Thymus (tissue), 11 donors: ENCODE results near the gene TTPAL. TPM values are rescaled to one million over a fixed set of nuclear protein-coding genes. Genes with fewer than 3 reads are reported as not detected.

ENCODE experiments used
- DNase-seq, 9 donors: peaks; one replicate each; pipeline ENCODE4 v3.0.0-alpha.2; 2013; ENCODE audit warnings: low spot score in 9 of 9, low read depth in 6 of 9, missing footprints in 1 of 9
- H3K27ac ChIP-seq, 2 donors: one replicate each; pipeline ENCODE4 v1.5.1; 2013; ENCODE audit warnings: control low read depth in 1 of 2, low read depth in 1 of 2, low read length in 1 of 2, mild to moderate bottlenecking in 1 of 2, moderate library complexity in 1 of 2
- H3K27me3 ChIP-seq, 2 donors: one replicate each; pipeline ENCODE4 v1.5.1; 2013; ENCODE audit warnings: low read length in 1 of 2; ENCODE audit not compliant: control insufficient read depth in 2 of 2, insufficient read depth in 1 of 2
- H3K36me3 ChIP-seq, 2 donors: one replicate each; pipeline ENCODE4 v1.5.1; 2013; ENCODE audit warnings: low read length in 1 of 2, mild to moderate bottlenecking in 1 of 2, moderate library complexity in 1 of 2; ENCODE audit not compliant: control insufficient read depth in 2 of 2, insufficient read depth in 2 of 2
- H3K4me1 ChIP-seq, 2 donors: one replicate each; pipeline ENCODE4 v1.5.1; 2013; ENCODE audit warnings: low read length in 2 of 2; ENCODE audit not compliant: control insufficient read depth in 2 of 2, insufficient read depth in 2 of 2
- H3K4me3 ChIP-seq, 2 donors: one replicate each; pipeline ENCODE4 v1.5.1; 2013; ENCODE audit warnings: low read length in 2 of 2, control low read depth in 1 of 2, mild to moderate bottlenecking in 1 of 2
- H3K9me3 ChIP-seq, 2 donors: one replicate each; pipeline ENCODE4 v1.5.1; 2013; ENCODE audit warnings: low read length in 1 of 2, mild to moderate bottlenecking in 1 of 2; ENCODE audit not compliant: control insufficient read depth in 2 of 2, insufficient read depth in 1 of 2
- WGBS: extraction: QIAGEN DNeasy Blood & Tissue Kit; methylation state at CpG from one replicate; pipeline ENCODE4 v1.1.7; 2013; 5-methylcytosine and 5-hydroxymethylcytosine counted together
- polyA plus RNA-seq: library from polyadenylated mRNA; stranded (reverse); fragments of 200-250 nt; gene quantifications from one replicate; pipeline ENCODE4 v1.2.3, GENCODE V29; 2013
- total RNA-seq: library from RNA; stranded (reverse); fragments of 120-200 nt; gene quantifications from one replicate; pipeline ENCODE4 v1.2.4, GENCODE V29; 2013
- donor health status: healthy.

TTPAL gene
- total and polyA plus RNA-seq, 2 donors: 4.1 to 8.7 TPM

- peaks cover 70 to 86% of the 10 kb centered on the region in 2 donors for H3K36me3 ChIP-seq
- no peak for DNase-seq
- H3K4me1 ChIP-seq: no peaks in the 10 kb centered on the region
- no peak overlapping the region for H3K4me3 ChIP-seq
- WGBS: 98% methylated on average over 3 of the region's 3 CpGs
- no peaks in the 10 kb centered on the region for H3K9me3 ChIP-seq
- no peaks in the 10 kb centered on the region for H3K27me3 ChIP-seq
- no peak overlapping the region for H3K27ac ChIP-seq
Measured at GRCh38 chr20:44500221-44500620, 24.5 kb downstream of the TTPAL start.

GRCh38 chr20:44501448-44501847 lies 25.8 kb downstream of the TTPAL start:
- 97% methylated on average over 5 of the region's 5 CpGs for WGBS
- H3K4me1 ChIP-seq: no peaks in the 10 kb centered on the region
- H3K9me3 ChIP-seq: no peaks in the 10 kb centered on the region
- H3K4me3 ChIP-seq: no peak overlapping the region
- no peak overlapping the region for H3K27ac ChIP-seq
- H3K27me3 ChIP-seq: no peaks in the 10 kb centered on the region
- no peak for DNase-seq
- peaks cover 69 to 82% of the 10 kb centered on the region in 2 donors for H3K36me3 ChIP-seq

DNA sequence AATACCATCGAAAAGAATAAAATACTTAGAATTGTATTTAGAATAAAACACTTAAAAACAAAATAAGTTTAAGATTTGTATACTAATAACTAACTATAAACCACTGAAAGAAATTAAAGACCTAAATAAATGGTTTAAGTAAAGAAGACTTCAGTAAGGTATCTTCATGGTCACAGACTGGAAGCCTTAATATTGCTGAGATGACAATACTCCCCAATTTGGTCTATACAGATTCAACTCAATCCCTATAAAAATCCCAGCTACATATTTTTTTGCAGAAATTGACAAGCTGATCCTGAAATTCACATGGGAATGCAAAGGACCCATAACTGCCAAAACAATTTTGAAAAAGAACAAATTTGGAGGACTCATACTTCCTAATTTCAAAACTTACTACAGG lies 27.3 kb downstream of the TTPAL start:
- no peaks in the 10 kb centered on the region for H3K27me3 ChIP-seq
- no peak overlapping the region for H3K4me3 ChIP-seq
- WGBS: 96% methylated on average over 1 of the region's 1 CpG
- H3K27ac ChIP-seq: no peak overlapping the region
- no peak for DNase-seq
- H3K9me3 ChIP-seq: no peaks in the 10 kb centered on the region
- H3K4me1 ChIP-seq: no peaks in the 10 kb centered on the region
- H3K36me3 ChIP-seq: peaks cover 65 to 80% of the 10 kb centered on the region in 2 donors

DNA sequence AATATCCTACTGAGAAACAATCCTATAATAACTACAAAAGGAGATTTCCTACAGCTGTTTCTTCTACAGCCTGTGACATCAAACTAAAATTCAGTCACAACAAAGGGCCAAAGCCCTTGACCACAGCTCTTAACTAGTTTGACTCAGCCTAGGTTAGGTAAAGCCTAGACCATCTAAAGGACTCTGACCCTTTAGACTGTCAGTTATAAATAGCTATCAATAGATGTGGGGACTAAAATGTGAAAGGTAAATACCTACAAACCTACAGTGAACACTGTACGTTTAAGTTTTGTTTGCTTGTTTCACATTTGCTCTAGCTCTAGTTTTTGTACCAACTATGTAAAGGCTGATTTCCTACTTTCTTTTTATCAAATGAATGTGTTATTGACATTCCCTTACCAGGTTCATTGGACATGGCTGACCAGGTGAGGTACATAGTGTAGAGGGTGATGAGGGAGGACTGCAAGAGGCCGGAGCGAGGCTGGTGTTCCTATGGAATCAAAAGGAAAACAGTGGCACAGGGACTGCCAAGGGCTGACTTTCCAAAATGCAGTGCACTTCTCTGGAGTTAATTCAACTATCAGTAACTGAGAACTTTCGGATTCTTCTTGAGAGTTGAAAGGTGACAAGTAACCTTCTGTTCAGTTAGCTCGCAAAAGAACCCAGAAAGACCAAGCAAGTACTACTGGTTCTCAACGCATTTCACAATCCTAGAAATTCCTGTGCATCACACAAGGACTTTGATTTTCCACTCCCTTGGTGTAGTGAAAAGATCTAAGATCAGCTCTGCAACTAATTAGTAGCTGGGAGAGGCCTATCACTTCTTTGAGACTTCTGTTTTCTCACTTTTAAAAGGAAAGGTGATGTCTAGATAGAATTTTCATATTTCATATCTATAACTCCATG lies 29.0 kb downstream of the TTPAL start:
- Histone ChIP-seq H3K27ac (no peak overlapping the region), H3K4me1 (no peaks in the 10 kb centered on the region), H3K36me3 (peaks cover 69 to 83% of the 10 kb centered on the region in 2 donors), H3K4me3 (no peak overlapping the region), H3K9me3 (no peaks in the 10 kb centered on the region), H3K27me3 (no peaks in the 10 kb centered on the region)
- 98% methylated on average over 6 of the region's 6 CpGs for WGBS
- DNase-seq: no peak

DNA sequence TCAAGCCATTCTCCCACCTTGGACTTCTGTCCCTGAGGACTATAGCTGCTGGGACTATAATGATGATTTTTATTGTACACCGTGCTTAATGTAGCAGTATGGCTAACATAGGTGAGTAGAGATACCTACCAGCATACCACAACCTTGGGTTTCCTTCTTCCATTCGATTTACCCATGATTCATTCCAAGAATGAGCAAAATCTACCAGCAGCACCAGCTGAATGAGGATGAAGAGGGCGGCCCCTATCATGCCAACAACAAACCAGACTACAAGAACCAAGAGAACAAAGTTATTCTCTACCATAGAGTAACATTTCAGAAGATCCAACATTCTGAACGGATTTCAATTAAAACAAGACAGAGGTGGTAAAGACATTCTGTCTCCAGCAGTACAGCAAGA lies 34.1 kb downstream of the TTPAL start:
- 96% methylated on average over 4 of the region's 4 CpGs for WGBS
- Histone ChIP-seq H3K9me3 (no peaks in the 10 kb centered on the region), H3K27me3 (no peaks in the 10 kb centered on the region), H3K4me1 (no peaks in the 10 kb centered on the region), H3K4me3 (no peak overlapping the region), H3K36me3 (peaks cover 53 to 74% of the 10 kb centered on the region in 2 donors), H3K27ac (no peak overlapping the region)
- no peak for DNase-seq

GRCh38 chr20:44513871-44514270 lies 38.2 kb downstream of the TTPAL start:
- Histone ChIP-seq H3K27me3 (no peaks in the 10 kb centered on the region), H3K4me1 (no peaks in the 10 kb centered on the region), H3K27ac (no peak overlapping the region), H3K4me3 (no peak overlapping the region), H3K9me3 (no peaks in the 10 kb centered on the region), H3K36me3 (peaks cover 30 to 45% of the 10 kb centered on the region in 2 donors)
- no peak for DNase-seq
- WGBS: 91% methylated on average over 10 of the region's 10 CpGs

- Histone ChIP-seq H3K36me3 (peaks cover 9 to 24% of the 10 kb centered on the region in 2 donors), H3K4me3 (no peak overlapping the region), H3K27ac (no peak overlapping the region), H3K27me3 (no peaks in the 10 kb centered on the region), H3K4me1 (peaks cover 17 to 19% of the 10 kb centered on the region in 2 donors), H3K9me3 (no peaks in the 10 kb centered on the region)
- no peak for DNase-seq
- 95% methylated on average over 7 of the region's 7 CpGs for WGBS
Measured at GRCh38 chr20:44516491-44516890, 40.8 kb downstream of the TTPAL start.

DNA sequence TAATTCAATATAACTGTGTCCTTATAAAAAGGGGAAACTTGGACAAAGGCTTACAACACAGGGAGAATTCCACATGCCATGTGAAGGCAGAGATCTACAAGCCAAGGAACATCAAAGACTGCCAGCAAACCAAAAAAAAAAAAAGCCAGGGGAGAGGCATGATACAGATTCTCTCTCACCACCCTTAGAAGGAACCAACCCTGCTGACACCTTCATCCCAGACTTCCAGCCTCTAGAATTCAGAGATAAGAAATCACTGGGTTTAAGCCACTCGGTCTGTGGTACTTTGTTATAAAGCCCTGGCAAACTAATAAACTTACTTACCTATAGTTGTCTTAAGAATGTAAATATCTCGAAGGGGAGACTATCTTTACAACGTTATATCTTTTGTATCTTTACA lies 41.8 kb downstream of the TTPAL start:
- H3K27me3 ChIP-seq: no peaks in the 10 kb centered on the region
- peaks cover 3 to 20% of the 10 kb centered on the region in 2 donors for H3K36me3 ChIP-seq
- WGBS: 96% methylated on average over 3 of the region's 3 CpGs
- H3K9me3 ChIP-seq: no peaks in the 10 kb centered on the region
- no peak overlapping the region for H3K27ac ChIP-seq
- no peak for DNase-seq
- no peak overlapping the region for H3K4me3 ChIP-seq
- H3K4me1 ChIP-seq: peaks cover 17 to 19% of the 10 kb centered on the region in 2 donors

- 91% methylated on average over 3 of the region's 3 CpGs for WGBS
Measured at GRCh38 chr20:44518248-44518647, 42.6 kb downstream of the TTPAL start.

More at GRCh38 chr20:44518248-44518647, 42.6 kb downstream of the TTPAL start:
- H3K9me3 ChIP-seq: no peaks in the 10 kb centered on the region
- no peak for DNase-seq
- H3K36me3 ChIP-seq: peaks cover 3 to 17% of the 10 kb centered on the region in 2 donors
- no peak overlapping the region for H3K4me3 ChIP-seq
- H3K4me1 ChIP-seq: peaks cover 17 to 19% of the 10 kb centered on the region in 2 donors
- no peak overlapping the region for H3K27ac ChIP-seq
- H3K27me3 ChIP-seq: no peaks in the 10 kb centered on the region
